ENCODE results near the gene HPS6.

- TF ChIP-seq CCNT2 (IDR thresholded peaks at IDR 0.05; ENCODE audit: borderline replicate concordance, extremely low read depth, insufficient read length, low read depth, low read length) (no peak), ZBTB1 (CRISPR knock-in tag; IDR thresholded peaks at IDR 0.05; ENCODE audit: borderline replicate concordance, low read depth) (no peak), FOS (IDR thresholded peaks at IDR 0.05; ENCODE audit: extremely low read depth, insufficient read length) (no peak), ZFX (CRISPR knock-in tag; IDR thresholded peaks at IDR 0.05) (no peak), ESRRA (IDR thresholded peaks at IDR 0.05; ENCODE audit: borderline replicate concordance, low read depth) (no peak), DEAF1 (CRISPR knock-in tag; IDR thresholded peaks at IDR 0.05) (no peak), SRSF9 (IDR thresholded peaks at IDR 0.05; ENCODE audit: borderline replicate concordance, low read depth, low read length) (no peak), YY1 (IDR thresholded peaks at IDR 0.05; ENCODE audit: borderline replicate concordance in 1 of 3, control insufficient read depth in 1 of 3, extremely low read depth in 1 of 3, insufficient read depth in 3 of 3, insufficient read length in 1 of 3, insufficient replicate concordance in 2 of 3, low read depth in 1 of 3, low read length in 2 of 3) (no peak), CHD2 (IDR thresholded peaks at IDR 0.05; ENCODE audit: low read depth, low read length) (no peak), RAD21 (CRISPR knock-in tag; conservative IDR thresholded peaks at IDR 0.05 in 1 of 2, IDR thresholded peaks at IDR 0.05 in 1 of 2) (no peak), MCM3 (IDR thresholded peaks at IDR 0.05) (no peak), EZH2 (IDR thresholded peaks at IDR 0.05; ENCODE audit: borderline replicate concordance, low read depth, low read length) (no peak), PREB (CRISPR knock-in tag; IDR thresholded peaks at IDR 0.05) (no peak)
- TF ChIP-seq, protein P1, sequence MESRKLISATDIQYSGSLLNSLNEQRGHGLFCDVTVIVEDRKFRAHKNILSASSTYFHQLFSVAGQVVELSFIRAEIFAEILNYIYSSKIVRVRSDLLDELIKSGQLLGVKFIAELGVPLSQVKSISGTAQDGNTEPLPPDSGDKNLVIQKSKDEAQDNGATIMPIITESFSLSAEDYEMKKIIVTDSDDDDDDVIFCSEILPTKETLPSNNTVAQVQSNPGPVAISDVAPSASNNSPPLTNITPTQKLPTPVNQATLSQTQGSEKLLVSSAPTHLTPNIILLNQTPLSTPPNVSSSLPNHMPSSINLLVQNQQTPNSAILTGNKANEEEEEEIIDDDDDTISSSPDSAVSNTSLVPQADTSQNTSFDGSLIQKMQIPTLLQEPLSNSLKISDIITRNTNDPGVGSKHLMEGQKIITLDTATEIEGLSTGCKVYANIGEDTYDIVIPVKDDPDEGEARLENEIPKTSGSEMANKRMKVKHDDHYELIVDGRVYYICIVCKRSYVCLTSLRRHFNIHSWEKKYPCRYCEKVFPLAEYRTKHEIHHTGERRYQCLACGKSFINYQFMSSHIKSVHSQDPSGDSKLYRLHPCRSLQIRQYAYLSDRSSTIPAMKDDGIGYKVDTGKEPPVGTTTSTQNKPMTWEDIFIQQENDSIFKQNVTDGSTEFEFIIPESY (CRISPR knock-in tag; IDR thresholded peaks at IDR 0.05), result no peak
These were observed 48.7 kb upstream of the HPS6 start for GRCh38 chr10:102016416-102016815.

All from K562 (cell line).